NCI-H1417 treated with DMSO at 0.1 percent for 48 hours (cell line): ENCODE results near the gene PCSK4.
"Not testable (repeated sequence)": the region's sequence is repeated elsewhere in the genome, so short reads cannot be mapped to it uniquely, and the experiment has no call there.

Experiments used
- DNase-seq: peaks from one replicate; lab custom pipeline; 2025; lab: John Stamatoyannopoulos, UW

Gene PCSK4

DNA sequence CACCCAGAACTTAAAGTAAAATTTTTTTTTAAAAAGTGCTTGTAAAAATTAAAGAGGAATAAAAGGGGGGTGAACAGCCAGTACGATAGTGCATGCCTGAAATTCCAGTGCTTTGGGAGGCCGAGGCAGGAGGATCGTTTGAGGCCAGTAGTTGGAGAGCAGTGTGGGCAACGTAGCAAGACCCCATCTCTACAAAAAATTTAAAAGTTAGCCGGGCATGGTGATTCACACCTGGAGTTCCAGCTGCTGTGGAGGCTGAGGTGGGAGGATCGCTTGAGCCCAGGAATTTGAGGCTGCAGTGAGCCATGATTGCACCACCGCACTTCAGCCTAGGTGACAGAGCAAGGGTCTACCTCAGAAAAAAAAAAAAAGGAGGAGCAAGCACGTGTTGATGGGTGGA is 14.9 kb upstream of the PCSK4 start:
- no peak for DNase-seq

GRCh38 chr19:1503925-1504773 is 14.0 kb upstream of the PCSK4 start:
- no peak for DNase-seq

- DNase-seq, result peak; percentile 6
These were observed 13.2 kb upstream of the PCSK4 start for GRCh38 chr19:1503089-1503924.

GRCh38 chr19:1502433-1503088 is 12.4 kb upstream of the PCSK4 start:
- DNase-seq, result no peak

GRCh38 chr19:1501200-1501595 is 11.0 kb upstream of the PCSK4 start:
- DNase-seq, result no peak

DNA sequence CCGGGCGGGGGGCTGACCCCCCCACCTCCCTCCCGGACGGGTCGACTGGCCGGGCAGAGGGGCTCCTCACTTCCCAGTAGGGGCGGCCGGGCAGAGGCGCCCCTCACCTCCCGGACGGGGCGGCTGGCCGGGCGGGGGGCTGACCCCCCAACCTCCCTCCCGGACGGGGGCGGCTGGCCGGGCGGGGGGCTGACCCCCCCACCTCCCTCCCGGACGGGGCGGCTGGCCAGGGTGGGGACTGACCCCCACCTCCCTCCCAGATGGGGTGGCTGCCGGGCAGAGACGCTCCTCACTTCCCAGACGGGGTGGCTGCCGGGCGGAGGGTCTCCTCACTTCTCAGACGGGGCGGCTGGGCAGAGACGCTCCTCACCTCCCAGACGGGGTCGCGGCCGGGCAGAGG is 9.1 kb upstream of the PCSK4 start:
- not testable (repeated sequence) for DNase-seq

DNA sequence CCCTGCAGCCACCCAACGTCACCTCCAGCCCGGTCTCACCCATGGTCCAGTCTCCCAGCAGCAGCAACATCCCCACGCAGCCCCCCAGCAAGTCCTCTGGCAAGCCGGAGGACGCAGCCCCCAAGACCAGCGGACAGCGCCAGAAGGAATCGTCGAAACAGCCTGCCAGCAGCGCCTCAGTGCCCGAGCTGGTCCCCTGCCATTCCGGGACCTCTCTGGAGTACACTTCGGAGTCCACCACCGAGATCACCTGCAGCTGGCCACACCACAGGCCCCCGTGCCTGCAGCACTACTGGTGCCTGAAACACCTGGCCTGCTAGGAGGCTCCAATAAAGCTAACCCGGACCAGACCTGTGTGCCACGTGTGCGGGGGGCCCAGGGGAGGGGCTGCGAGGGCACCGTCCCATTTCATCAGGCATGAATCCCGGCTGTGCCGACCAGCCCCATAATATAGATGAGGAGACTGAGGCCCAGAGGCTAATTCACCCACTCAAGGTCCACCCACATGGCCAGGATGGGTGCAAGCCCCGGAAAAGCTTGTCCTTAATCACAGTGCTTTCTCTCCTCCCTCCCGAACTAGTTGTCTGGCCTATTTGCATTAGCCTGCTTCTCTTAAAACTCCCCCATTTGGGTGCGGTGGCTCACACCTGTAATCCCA is 7.6 kb upstream of the PCSK4 start:
- DNase-seq, result no peak

DNA sequence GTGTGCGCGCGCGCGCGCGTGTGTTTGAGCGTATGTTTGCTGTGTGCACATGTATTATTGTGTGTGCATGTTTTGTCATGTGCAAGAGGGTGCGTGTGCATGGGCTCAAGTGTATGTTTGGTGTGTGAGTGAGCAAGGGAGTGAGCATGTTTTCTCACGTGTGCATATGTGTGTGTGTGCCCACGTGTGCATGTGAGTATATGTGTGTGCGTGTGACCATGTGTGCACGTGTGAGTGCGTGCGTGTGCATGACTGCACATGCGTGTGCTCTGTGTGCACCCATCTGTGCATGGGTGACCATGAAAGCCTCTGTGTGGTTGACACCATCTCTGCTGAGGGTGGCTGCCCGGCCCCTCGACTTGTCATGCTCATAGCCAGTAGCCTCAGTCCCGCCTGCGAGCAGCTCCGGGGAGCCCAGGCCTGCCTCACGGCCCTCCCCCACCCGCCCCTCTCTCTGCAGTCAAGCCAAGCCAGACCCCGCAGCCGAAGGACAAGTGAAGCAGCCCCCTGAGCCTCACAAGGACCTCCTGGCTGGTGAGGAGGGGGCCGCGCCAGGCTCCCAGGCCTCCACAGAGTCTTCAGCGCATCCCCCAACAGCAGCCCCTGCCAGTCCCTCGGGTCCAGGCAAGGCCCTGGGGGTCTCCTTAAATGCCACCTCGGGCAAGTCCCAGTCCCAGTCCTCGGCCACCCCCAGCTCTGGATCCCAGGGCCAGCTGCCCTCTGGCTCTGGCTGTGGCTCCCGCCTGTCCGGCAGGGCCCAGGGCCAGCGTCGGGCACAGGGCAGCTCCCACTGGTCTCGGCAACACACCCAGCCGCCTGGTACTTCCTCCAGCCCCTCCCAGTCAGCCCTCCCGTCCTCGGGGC is 6.8 kb upstream of the PCSK4 start:
- no peak for DNase-seq

DNA sequence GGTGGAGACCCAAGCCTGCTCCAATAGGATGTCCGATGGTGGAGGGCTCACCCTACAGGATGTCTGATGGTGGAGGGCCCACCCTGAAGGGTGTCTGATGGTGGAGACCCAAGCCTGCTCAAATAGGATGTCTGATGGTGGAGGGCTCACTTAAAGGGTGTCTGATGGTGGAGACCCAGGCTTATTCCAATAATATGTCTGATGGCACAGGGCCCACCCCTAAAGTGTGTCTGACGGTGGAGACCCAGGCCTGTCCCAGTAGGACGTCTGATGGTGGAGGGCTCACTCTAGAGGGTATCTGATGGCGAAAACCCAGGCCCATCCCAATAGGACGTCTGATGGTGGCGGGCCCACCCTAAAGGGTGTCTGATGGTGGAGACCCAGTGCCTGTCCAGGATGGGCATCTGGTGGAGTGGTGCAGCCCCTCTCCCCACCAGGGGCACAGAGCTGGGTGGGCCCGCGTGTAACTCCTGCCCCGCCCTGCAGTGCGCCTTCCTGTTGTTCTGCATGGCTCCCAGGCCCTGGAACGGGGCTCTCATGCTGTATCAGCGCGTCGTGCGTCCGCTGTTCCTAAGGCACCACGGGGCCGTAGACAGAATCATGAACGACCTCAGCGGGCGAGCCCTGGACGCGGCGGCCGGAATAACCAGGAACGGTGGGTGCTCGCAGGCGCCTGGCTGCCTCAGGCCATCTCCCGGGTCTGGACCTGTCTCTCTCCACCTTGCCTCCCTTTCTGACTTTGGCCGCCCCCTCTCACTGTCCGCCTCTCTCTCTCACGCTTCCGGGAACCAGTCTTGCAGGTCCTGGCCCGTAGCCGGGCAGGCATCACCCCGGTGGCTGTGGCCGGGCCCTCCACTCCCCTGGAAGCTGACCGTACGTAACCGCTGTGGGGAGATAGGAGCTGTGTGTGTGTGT is 5.9 kb upstream of the PCSK4 start:
- DNase-seq, result no peak

- DNase-seq, result no peak
These were observed 5.1 kb upstream of the PCSK4 start for GRCh38 chr19:1495051-1495798.

GRCh38 chr19:1494115-1494815 is 4.1 kb upstream of the PCSK4 start:
- no peak for DNase-seq

GRCh38 chr19:1492474-1493006 is 2.4 kb upstream of the PCSK4 start:
- no peak for DNase-seq

DNA sequence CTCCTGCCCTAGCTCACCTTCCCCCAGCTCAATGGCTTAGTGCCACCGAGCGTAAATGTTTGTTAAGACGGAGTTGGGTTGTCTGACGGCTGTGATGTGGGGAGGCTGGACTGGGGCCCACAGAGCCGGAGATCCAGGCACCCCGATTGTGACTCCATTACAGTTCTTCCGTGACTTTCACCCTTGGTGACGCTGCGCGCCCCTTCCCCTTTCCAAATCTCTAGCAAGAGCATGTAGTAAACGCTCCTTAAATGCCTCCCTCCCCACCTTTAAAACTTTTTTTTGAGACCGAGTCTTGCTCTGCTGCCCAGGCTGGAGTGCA is 1.7 kb upstream of the PCSK4 start:
- no peak for DNase-seq

GRCh38 chr19:1491114-1491848 is 1.1 kb upstream of the PCSK4 start, which contains the start of gene REEP6:
TSS of gene REEP6 (plus strand) at chr19:1491181. CDS start at chr19:1491270, 89 bp downstream.
- no peak for DNase-seq

- DNase-seq, result no peak
These were observed 463 bp downstream of the PCSK4 start for GRCh38 chr19:1489463-1490310.

DNA sequence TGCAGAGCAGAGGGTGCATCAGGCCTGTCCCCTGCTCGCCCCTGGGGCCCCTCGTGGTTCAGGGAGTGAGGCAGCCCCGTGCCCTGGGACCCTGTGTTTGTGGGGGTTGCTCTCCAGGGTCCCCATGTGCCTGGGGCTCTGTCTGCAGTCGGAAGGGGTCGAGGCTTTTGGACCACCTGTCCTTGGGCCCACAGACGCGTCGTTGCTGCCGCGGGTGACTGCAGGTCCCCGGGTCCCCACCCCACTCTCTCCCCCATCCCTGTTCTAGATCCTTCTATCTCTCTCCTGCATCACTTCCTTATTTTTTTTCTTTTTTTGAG is 1.9 kb downstream of the PCSK4 start:
- no peak for DNase-seq
